ENCODE results near the gene TRPM3.

The TRPM3 gene

DNA sequence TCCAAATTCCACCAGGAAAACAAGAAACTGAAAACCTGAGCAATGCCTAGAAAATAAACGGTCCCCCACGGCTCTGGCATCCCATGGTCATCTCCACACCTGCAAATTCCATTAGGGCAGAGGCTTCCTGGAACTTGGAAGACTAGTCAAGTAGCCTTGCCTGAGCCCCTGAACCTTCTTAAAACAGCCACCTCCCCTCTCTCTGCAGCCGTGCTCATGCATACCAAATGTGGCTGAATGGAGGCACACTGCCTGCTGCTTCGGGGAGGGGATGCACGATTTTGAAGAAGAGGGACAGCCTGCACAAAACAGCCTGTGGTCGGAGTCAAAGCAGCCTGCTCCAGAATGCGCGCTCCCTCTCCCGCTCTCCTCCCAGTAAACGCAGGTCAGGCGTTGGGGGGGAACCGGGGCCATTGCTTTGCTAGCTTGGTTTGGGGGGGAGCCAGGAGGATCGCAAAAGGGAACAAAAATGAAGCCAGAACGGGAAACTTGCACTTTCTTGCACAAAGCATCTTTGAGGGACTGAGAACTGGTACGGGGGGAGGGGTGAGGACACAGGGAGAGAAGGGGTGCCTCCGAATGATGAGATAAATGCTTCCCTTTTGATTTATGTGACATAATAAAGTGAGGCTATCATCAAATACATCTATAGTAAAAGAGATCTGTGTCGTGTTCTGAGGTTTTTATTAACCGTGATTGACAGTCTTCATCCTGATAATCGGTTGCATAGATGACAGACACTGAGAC, at the start of gene TRPM3:
TRPM3 (minus strand) TSS at position 347 of the 747 bp plus-strand sequence; CDS start at position 80, 267 bp downstream.
- no peak for DNase-seq

DNA sequence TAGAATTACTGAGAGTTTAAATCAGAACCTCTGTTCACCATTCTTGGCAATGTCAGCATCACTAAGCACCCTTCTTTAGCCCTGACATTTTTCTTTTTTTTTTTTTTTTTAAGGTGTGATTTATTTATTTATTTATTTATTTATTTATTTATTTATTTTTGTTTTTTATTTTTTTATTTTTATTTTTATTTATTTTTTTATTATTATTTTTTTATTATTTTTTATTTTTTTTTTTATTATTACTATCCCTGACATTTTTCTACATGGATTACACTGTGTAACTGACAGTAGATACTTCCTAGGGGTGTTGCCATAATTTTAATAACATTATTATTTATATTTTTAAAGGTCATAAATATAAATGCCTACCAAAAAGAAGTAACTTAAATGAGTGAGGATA, 47.0 kb upstream of the TRPM3 start:
- no peak for DNase-seq

DNA sequence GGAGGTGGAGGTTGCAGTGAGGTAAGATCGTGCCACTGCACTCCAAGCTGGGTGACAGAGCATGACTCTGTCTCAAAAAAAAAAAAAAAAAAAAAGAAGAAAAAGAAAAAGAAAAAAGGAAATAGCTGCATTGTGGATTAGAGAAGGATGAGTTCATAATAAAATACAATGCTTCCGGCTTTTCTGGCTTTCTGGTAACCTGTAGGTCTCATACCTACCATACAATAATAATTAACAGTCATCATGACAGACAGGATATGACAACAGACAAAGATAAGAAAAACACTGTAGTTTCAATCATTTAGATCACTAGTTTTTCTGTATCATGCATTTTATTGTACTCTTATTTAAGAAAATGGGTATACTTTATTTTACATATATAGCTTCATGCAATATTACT, 40.7 kb upstream of the TRPM3 start:
- DNase-seq: no peak

DNA sequence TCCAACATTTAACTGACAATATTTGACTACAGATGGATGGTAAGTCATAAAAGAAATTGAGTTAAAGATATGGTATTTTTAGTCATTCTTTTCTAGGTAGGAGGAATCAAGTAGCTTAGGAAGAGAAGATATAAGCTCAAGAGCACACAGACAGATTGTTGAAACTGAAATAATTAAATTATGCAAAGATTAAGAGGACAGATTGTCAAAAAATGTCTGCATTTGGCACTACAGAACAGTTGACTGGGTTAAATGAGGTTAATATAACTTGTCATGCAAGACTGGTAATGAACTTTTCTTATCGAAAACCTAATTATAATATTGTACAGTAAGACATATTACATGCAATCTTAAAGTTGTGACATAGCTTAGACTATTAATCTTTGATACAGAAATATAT, 36.3 kb upstream of the TRPM3 start:
- no peak for DNase-seq

DNA sequence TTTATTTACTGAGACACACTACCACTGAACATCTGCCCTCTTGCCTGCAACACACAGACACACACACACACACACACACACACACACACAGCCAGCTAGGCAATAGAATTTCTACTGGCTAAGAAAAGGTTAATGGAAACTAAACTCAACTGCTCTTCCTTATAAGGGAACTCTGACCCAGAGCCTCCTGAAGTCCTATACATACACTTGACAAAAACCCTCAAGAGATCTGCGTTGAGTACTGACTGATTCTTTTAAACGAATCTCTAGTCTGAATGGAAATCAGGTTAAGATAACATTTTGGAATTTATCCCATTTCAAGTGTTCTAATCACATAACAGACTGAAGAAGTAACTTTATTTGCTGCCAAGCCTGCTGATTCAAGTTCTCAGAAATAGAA, 25.9 kb upstream of the TRPM3 start:
- no peak for DNase-seq

DNA sequence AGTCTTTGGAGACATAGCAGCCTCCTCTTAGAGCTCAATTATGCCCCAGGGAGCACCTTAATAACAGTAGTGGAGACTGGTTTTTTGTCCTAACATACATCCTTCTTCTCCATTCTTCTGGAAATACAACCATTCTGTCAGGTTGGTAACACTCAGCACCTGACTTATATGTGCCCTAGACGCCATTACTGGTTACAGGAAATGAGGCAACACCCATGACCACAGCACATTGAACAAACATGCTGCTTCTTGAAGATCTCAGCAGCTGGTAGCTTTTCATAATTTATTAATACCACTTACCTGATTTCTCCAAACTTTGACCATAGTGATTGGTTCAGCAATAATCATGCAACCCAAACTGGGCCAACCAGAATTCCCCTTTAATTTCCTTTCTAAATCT, 25.1 kb upstream of the TRPM3 start:
- no peak for DNase-seq

DNA sequence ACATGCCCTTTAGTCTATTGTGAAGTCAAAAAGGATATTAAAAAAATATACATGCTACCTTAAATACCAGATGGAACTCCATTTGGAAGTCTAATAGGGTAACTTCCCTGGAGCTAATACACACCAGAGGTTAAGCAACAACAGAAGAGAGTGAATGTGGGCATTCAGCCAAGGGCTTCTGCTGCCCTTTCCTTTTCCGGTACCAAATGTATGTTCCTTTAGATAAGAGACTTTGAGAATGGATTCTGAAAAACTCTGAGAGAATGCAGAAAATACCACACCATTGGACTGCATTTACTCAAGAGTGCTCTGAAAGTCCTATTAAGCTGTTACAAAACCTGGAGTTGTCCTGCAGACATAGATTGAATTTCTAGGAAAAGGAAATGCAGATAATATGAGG, 23.8 kb upstream of the TRPM3 start:
- DNase-seq: no peak

DNA sequence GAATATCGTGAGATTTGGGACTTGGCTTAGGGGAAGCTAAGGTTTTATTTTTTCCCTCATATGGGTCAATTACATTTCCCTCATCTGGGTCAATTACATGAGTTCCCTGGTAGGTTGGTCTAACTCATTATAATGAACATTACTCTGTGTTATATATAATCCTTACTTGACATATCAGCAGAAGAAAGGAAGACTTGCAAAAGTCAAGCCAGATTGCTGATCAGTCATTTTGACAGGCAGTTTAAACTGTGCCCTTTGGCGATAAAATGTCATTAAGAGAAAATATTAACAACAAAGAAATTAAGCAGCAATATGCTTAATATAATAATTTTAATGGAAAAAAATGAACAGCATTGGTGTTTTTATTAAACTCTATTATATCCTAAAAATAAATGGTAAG, 23.1 kb upstream of the TRPM3 start:
- no peak for DNase-seq

DNA sequence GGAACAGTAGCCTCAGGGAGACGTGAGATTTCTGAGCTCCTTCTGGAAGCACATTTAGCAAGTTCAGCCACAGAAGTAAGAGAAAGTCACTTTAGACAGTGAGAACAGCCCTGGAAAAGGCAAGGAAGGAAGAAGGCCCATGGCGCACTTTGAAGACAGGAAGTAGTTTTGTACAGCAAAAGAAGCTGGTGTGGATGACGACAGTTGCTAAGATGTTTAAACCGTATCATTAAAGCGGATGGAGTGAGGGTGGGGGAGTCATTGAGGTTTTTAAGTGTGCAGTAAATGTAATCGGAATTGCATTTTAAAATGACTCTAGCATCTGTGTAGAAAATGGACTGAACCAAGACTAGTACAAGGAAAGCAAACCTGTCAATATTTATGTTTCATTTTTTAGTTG, 15.3 kb upstream of the TRPM3 start:
- no peak for DNase-seq

DNA sequence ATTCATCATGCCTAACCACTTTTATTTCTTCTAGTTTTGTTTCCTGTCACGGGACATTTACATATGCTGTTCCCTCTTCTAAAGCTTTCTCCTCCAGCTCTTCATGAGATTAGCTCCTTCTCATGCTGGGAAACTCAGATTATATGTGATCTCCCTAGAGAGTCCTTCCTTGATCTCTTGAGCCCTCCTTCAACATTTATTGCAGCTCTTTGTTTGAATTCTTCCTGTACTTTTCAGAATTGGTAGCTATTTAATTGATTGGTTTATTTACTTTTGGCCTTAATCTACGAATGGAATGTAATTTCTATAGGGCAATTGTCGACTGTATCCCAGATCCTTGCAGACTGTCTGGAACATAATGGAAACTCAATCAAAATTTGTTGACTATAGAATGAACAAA, 9.7 kb upstream of the TRPM3 start:
- no peak for DNase-seq

DNA sequence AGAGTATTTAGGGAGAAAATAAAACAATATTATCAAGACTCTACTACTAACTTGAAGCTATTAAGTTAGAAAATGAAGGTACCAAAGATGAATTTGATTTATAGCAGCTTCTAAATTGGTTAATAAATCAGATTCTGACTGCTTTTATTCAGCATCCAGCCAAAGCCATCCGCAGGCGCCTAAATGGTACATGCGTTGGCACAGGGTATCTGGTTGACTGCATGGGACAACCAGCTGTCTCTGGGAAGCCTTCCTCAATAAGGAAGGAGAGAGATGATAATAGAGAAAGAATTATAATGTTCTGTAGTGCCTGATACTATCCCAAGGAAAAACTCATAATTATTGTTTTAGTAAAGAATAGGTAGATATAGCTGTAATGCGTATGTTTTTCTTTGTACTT, 9.1 kb upstream of the TRPM3 start:
- DNase-seq: no peak

DNA sequence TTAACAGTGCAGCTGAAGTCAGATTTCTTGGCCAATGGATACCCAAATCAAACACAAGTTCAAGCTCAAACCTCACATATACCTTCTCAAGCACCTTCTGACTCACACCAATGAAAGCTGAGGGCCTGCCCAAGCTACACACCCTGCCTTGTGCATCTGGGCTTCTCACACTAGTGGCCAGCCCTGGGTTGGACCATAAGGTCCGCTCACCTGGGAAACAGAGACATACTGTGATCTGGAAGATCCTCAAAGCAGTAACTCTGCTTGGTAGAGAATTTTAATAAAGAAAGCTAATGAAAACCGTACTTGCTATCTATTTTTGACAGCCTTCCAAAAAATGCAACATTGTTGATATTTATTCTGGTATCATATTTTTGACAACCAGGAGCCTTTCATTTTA, 7.4 kb upstream of the TRPM3 start:
- DNase-seq: no peak

DNA sequence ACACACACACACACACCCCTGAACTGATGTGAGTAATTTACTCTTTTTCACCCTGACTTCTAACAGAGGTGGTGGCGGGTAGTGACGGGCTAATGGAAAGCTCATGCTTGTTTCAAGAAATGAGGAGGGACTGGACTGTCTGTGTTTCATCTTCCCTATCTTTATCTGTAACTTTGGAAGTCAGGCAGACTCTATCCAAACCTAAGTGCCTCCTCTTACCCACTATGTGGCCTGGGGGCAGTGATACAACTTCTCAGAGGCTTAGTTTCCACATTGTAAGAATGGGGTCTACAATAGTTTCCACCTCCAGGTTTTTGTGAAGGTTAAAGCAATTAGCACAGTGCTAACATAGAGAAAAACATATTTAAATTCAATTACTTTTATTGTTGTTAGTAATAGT, 5.9 kb upstream of the TRPM3 start:
- no peak for DNase-seq

DNA sequence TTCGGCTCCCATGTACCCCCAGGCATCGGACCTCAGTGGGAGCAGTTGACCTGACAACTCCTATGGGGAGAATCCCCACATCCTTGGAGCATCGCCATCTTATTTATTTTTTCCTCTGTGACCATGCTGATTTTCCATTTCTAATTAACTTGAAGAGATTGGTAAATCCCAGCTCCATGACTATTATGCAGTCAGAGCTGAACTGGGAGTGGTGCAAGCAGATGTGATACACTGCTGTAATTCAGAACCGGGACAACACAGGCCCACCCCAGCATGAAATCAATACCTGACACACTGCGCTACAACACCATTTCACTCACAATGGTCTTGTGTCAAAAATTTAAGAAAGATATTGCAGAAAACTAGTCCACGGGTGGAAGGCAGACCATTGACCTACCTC, 1.0 kb upstream of the TRPM3 start:
- DNase-seq: no peak

DNA sequence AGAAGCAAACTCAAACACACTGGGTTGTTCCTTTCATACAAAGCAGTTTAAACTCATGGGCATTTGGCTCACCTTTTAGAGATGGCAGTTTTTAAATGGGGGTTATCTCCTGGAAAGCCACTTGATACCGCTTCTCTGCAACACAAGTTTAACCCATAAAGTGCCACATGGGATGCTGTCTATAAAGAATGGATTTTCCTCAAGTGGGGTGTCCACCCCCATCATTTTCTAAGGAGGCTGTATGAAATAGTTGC, 528 bp upstream of the TRPM3 start:
- no peak for DNase-seq

DNA sequence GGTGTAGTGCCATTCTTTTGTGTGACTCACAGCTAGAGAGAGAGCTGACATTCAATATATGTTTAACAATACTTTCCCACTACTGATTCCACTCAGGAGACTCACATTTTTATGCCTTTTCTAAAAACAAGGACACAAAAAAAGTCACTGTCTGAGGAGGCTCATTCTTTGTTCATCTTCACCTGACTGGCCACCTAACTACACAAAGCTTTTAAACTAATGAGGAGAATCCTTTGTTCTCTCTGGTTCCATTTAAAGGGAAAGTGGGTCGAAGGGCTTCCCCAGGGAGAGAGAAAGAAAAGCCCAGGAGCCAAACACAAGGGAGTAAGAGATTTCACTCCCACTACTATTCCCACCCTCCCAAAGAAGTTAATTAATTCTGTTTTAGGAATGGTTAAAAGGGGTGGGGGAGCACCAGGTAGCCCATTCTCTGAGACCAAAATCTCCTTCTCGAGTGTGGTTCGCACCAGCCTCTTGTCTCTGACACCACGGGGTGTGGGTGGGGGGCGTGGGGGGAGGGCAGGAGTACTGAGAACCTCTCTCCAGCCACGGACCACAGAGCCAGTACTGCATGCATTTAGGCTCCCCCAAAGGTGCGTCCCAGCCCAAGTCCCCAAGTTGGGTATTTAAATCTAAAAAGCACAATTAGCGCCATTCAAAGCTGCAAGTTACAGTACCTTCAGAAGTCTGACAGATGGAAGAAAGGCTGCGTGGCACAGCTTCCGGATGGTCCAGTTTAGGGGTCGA, 747 bp downstream of the TRPM3 start:
- DNase-seq: no peak

DNA sequence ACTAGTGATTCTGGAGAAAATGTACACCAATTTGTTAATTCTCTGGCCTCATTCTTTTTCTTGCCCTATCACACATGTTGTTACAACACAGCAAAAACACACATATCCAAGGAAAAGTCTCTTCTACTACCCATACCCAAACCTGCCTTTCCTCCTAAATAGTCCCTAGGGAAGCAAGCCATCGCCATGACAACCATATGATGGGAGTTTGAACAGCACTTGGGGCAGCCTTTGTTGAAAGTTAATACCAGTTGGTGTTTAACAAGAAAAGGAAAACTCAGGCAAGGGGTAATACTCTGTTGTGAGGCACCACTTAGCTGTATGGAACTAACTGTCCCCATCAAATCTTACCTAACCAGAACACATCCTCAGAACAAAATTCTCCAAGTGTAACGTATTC, 1.7 kb downstream of the TRPM3 start:
- DNase-seq: no peak

DNA sequence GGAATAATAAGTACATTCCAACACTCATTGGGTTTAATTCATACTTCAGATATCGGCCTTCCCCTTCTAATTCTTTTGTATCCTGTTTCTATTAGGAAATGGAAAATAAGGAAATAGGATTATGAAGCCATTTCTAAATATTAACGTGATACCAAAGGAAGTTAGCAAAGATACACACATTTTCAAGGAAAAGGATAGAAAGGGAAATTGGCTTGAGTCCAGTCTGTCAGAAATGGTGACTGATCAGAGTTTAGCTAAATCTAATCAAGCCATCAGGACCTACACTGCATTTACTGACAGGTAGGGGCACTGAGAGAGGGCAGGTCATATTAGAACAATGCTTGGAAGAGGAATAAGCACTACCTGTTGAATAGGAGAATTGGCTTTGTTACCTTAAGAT, 3.1 kb downstream of the TRPM3 start:
- DNase-seq: no peak

DNA sequence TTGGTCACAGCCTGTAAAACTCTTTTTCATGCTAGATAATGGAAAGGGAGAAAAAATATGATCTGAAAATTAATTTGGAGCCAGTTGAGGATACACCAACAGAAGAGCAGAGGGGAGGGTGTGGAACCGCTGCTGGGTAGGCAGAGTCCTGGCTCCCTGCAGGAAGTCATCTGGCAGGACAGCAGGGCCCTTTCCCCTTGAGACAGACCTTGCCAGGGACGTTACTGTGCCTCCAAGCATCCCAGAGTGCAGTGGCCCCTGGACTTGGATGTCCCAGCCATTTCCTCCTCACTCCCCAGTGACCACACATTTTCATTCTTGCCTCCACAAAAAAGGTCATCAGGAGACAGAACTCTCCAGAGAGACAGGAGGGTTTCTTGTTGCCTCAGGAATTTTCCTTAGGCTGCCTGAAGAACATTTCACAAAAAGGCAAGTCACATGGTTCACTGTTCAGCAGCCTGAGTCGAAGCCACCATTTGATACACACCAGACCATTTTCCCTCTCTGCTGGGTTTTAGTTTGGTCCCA, 5.9 kb downstream of the TRPM3 start:
- DNase-seq: no peak

DNA sequence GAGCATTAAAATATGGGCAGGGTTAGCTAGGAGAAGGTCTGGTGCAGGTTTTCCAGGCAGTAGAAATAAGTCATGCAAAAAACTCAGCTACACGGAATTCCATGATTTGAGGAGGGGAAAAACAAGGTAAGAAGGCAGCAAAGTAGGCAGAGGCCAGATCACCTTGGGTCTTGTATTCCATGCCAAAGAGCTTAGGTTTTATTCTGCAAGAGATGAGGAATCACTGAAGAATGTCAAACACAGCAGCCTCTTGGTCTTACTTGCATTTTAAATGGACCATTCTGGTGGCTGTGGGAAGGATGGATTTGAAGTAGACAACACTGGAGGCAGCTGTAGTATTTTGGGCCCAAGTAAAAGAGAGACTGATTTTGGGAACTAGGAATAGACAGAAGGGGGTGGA, 8.6 kb downstream of the TRPM3 start:
- no peak for DNase-seq

DNA sequence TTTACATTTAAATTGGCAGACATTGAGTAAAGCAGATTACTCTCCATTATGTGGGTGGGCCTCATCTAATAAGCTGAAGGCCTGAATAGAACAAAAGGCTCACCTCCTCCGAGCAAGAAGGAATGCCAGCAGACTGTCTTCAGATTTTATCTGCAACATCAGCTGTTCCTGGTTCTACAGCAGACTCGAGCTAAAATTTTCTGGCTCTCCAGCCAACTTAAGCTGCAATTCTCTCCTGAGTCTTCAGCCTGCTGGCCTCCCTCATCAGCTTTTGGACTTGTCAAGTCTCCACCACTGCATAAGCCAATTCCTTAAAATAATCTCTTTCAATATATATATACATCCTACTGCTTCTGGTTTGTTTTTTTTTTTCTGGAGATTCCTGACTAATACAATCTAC, 12.5 kb downstream of the TRPM3 start:
- no peak for DNase-seq

DNA sequence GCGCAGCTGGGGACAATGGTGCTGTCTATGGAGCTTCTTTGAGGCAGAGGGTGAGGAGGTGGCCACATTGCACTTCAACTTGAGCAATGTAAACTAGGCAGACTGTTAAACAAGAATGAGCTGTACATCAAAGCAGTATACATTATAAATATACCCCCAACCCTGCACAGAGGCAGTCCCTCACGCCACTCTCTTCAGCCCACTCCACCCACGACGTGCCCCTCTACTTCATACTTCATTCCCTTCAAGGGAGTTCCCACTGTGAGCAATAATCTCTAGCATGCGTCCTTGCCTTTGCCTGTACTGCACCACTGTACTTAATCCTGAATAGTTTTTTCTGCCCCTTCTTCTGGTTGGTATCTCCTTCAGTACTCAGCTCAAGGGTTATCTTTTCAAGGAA, 14.4 kb downstream of the TRPM3 start:
- DNase-seq: no peak

DNA sequence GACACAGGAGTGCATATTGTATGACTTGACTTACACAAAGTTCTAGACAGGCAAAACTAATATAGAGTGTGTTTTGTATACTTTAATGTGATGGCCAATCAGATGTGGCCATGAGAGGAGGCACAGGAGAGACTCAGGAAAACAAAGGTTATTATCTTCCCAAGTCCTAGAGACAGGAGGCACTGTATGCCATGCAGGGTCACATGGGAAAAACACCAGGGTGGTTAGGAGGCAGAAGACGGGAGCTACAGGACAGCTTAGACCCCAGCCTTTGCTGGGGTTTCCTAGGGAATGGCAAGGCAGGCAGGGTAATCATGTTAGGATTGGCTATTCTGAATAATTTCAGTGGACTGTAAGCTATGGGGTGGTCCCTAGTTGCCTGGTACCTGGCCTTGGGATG, 16.2 kb downstream of the TRPM3 start:
- DNase-seq: no peak

DNA sequence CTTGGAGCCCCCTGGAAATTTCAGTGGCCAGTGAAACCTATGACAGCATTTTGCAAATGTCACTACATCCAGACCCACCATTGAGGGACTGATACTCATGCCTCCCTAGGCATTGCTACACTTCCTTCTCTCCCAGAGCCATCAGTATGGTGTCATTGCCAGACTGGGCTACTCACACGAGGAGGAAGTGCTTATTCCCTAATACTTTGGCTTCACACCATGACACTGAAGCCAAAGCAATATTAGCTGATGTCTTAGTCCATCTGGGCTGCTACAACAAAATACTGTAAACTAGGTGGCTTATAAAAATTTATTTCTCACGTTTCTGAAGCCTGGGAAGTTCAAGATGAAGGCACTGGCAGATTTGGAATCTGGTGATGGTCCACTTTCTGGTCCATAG, 22.6 kb downstream of the TRPM3 start:
- no peak for DNase-seq

DNA sequence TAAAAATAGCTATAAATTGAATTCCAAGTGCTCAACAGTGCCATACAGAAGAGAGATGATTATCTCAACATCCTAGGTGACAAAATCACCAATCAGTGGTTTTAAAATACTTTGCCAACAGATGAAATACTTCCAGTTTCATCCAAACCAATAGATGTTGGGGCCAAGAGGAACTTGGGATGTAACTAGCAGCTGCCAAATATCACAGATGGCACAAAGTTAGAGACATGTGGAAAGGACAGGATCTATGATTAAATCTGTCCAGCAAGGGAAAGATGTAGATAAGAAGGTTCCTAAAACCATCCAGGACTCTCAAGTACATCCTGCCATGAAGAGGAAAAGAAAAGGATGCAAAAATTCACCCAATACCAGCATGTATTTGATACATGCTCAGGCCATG, 23.8 kb downstream of the TRPM3 start:
- DNase-seq: no peak

Measured in NCI-H2029 (cell line).